ENCODE data around the gene PPP1R1C.
A peak's percentile ranks its signal among the peaks of the same experiment; 100 is the strongest.

The PPP1R1C gene

DNA sequence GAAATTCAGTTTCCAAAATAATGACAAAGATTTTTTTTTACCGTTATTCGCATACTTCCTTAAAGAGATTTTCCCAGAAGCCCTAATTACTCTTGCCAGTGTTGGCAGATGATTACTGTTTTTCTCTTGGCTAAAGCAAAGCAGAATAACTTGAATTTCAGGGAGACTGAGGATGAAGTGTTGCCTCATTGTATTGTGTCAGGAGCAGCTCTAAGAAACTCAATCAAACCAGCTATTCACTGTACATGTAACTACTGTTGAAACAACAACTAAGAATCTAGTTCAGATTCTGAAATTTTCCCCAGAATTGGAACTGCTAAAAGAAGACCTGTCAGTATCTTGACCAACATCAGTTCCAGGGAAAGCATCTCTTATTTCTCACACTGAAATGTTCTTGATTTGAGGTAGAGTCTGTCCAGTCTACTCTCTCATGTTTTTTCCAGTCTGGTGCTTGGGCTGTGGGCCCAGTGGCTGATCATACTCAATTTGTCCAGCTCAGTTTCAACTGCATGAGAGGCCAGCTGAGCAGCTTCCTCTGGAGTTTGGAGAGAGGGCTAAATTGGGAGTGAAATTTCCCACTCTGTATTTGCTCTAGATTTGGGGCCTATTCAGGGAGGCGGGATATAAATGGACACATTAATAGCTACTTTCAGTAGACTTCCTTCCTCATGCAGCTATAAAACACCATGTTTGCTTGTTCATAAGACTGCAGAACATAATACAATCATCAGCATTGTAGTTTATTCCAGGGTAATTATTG lies 78.5 kb downstream of the PPP1R1C start:
- no peak for DNase-seq

- DNase-seq: no peak
Measured at GRCh38 chr2:182066400-182067087, 80.9 kb downstream of the PPP1R1C start.

DNA sequence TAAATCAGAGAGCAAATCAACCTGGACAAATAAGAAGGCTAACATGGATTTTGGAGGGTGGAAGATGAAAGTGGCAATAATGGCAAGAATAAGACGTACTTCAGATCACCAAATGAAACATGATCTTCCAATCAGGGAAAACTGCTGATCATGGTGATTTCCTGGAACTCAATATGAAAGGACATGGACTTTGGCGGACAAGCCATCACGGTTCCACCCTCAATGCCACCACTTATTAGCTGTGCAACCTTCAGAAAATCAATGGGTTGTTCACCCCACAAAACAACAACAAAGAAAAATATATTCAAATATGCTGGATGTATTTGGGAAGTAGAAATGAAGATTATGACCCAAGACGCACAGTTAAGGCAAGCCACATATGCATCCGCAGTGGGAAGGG lies 81.7 kb downstream of the PPP1R1C start:
- no peak for DNase-seq

- DNase-seq: no peak
Measured at GRCh38 chr2:182068811-182069210, 83.2 kb downstream of the PPP1R1C start.

DNA sequence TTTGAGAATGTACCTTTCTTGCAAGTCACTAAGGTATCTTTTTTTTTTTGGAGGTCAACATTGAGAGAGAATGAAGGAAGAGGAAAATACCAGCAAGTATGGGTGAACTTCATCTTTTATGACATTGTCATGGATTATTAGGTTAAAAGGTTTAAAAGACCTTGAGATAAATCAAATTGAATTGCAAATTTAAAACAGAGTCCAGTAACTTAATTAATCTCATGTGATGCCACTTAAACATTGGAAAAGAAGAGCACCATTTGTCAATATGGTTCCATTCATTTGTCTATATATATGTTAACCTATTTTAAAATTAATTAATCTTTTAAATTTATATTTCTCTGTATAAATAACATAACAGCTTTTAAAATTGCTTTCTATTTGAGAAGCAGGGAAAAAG lies 83.8 kb downstream of the PPP1R1C start:
- DNase-seq: no peak

DNA sequence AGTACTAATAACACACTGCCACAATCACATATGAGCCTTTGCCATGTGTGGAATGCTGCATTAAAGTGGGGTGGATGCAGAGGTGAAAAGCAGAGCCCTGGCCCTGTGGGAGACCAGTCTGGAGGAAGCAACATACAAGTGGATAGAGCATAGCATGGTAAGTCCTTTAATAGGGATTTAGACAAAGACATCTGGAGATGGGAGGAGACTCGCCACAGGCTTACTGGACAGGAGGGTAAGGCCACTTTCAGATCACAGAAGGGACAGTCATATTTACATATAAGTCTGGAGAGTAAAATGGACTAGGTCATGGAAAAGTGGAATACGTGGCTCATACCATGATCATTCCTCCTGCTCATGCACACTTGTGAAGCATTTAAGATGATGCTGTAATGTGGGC lies 84.3 kb downstream of the PPP1R1C start:
- DNase-seq: no peak

DNA sequence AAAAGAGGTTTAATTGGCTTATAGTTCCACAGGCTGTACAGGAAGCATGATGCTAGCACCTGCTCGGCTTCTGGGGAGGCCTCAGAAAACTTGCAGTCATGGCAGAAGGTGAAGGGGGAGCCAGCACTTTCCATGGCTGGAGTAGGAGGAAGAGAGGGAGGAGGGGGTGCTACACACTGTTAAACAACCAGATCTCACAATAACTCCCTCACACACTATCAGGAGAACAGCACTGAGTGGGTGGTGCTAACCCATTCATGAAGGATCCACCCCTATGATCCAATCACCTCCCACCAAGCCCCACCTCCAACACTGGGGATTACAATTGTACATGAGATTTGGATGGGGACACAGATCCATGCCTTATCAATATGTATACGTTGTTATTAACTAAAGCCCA lies 85.1 kb downstream of the PPP1R1C start:
- DNase-seq: no peak

GRCh38 chr2:182072861-182073260 lies 87.2 kb downstream of the PPP1R1C start:
- no peak for DNase-seq

GRCh38 chr2:182073613-182074012 lies 88.0 kb downstream of the PPP1R1C start:
- DNase-seq: no peak

GRCh38 chr2:182077023-182077422 lies 91.4 kb downstream of the PPP1R1C start:
- no peak for DNase-seq

DNA sequence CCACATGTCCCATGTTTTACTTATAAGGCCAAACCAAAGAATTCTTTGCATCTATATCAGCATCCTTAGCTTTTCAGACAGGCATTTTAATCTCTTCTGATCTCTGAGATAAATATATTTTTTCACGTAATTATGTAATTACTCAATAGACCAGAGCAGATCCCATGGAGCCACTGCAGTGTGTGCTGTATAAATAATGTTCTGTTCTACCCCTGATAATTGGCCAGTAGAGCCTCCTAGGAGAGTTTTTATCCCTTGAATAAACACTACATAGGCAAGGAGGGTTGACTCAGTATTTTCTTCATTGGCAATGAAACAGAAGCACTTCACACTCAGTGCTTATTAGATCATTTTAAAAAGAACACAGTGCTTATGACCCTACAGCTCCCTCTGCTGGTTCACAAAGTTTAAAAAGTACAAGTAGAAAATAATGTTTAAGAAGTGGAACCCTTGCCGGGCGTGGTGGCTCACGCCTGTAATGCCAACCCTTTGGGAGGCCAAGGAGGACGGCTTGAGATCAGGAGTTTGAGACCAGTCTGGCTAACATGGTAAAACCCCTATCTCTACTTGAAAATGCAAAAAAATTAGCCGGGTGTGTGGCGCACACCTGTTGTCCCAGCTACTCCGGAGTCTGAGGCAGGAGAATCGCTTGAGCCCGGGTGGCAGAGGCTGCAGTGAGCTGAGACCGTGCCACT lies 91.9 kb downstream of the PPP1R1C start:
- DNase-seq: peak; percentile 41

GRCh38 chr2:182078988-182079602 lies 93.4 kb downstream of the PPP1R1C start:
- no peak for DNase-seq

GRCh38 chr2:182080493-182080892 lies 94.8 kb downstream of the PPP1R1C start:
- no peak for DNase-seq

DNA sequence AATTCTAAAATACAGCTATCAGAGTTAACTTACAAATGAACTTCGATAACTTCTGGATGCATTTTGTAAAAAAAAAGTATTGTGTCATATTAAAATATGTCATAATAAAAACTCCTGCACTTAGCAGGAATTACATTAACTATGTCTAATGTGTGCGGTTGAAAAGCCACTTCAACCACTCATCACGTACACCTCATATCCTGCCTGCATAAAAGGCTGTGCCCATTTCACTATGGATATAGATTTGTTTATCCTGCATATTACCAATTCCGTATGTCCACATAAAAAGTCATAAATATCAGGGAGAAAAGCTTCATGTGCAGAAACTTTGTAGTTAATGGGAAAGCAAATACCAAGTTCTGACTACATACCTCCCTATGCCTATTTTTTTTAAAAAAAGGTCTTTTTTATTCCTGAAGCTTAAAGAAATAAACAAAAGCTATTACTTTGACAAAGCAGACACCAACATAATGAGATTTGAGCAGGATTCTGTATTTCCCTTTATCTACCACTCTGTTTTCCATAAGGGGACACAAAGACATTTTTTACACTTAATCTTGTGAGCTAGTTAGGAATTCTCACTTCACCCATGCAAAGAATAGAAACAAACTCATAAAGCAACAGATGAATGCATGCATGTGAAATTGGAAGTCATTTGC lies 96.1 kb downstream of the PPP1R1C start:
- DNase-seq: no peak

- no peak for DNase-seq
Measured at GRCh38 chr2:182088681-182089320, 103.1 kb downstream of the PPP1R1C start.

DNA sequence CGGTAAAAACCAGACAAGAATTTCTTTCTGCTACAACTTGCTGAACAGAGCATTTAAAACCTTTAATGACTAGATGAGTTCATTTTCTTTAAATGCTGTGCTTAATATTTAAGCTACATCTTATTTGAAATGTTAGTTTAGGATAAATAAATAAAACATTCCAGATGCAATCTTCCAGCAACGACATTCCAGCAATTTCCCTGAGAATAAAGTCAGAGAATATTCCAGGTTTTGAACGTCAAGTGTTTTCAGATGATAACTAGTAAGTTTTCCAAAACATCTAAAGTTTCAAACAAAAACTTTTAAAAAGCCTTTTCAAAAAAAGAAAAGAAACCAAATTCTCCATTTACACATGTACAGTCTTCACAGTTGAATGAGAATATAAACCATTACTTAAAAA lies 104.8 kb downstream of the PPP1R1C start:
- DNase-seq: no peak

- DNase-seq: no peak
Measured at GRCh38 chr2:182097571-182098164, 112.0 kb downstream of the PPP1R1C start.

GRCh38 chr2:182098648-182099047 lies 113.0 kb downstream of the PPP1R1C start:
- no peak for DNase-seq

GRCh38 chr2:182101263-182101662 lies 115.6 kb downstream of the PPP1R1C start:
- DNase-seq: no peak

DNA sequence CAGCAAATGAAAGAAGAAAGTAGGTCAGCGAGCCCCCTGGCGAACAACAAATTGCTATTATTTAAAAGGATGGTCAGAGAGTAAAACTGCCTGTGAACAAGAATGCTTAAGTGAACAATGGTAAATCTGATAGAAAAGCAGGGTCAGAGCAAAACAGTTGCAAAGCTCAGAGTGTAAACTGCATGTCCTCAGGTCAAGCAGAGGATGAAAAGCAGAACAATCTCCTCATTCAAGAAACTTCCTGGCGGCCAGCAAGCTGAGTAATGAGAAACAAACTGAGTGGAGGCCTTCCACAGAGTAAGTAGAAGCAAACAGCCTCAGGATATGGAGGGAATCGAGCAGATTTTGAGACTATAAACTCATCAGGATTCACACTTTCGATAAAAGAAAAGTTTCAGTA lies 117.9 kb downstream of the PPP1R1C start:
- no peak for DNase-seq

DNA sequence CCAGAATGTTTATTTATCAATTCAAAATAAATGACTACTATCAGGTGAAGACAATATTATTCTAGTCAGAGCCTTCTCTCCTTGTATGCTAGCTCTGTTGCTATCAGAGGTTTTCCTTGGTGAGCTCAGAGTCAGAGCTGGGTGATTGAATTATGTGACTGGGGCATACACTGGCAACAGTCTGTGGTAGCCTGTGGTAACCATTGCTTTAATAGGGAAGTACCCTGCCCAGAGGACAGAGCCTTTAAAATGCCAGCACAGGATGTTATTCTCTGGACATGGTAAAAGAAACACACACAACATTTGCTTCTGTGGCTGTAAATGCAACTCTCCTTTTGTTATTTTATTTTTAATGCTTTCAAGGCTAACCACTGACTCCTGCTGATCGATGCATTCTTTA lies 124.7 kb downstream of the PPP1R1C start:
- DNase-seq: no peak

- DNase-seq: no peak
Measured at GRCh38 chr2:182113334-182113733, 127.7 kb downstream of the PPP1R1C start.

Measured in T1000 (cell line).